SK-N-SH treated with all-trans-retinoic acid at 6 μM for 48 hours (cell line): ENCODE data around the gene RFC2.

ENCODE experiments used
- ATAC-seq: fragments of 200-7000 bp; cut with Tn5 transposase; 3 replicates; pipeline ENCODE4 v1.9.1; 2020; ENCODE audit warnings: mild to moderate bottlenecking, moderate library complexity
- ARNTL ChIP-seq: fragments of 450-650 bp; formaldehyde crosslinking; IDR thresholded peaks from 2 replicates; pipeline ENCODE4 v1.5.0; 2020; ENCODE audit warnings: low read depth, mild to moderate bottlenecking, moderate library complexity, borderline replicate concordance
- BACH2 ChIP-seq: fragments of 250-450 bp; sonication (Bioruptor Pico); IDR thresholded peaks from 2 replicates; pipeline ENCODE4 v1.9.0; 2021; ENCODE audit warnings: mild to moderate bottlenecking, borderline replicate concordance
- CREB5 ChIP-seq: fragments of 250-450 bp; sonication (Bioruptor Pico); IDR thresholded peaks from 2 replicates; pipeline ENCODE4 v1.5.1; 2020; ENCODE audit warnings: low read depth, mild to moderate bottlenecking, moderate library complexity
- CSDC2 ChIP-seq: fragments of 250-450 bp; sonication (Bioruptor Pico); IDR thresholded peaks from 2 replicates; pipeline ENCODE4 v1.5.0; 2020; ENCODE audit warnings: mild to moderate bottlenecking, moderate library complexity
- CSRNP3 ChIP-seq: fragments of 250-450 bp; sonication (Bioruptor Pico); IDR thresholded peaks from 2 replicates; pipeline ENCODE4 v1.5.1; 2021; ENCODE audit warnings: mild to moderate bottlenecking, moderate library complexity
- ESRRG ChIP-seq: fragments of 250-450 bp; sonication (Bioruptor Pico); IDR thresholded peaks from 2 replicates; pipeline ENCODE4 v1.6.1; 2021; ENCODE audit warnings: mild to moderate bottlenecking
- ISL1 ChIP-seq: fragments of 250-450 bp; sonication (Bioruptor Pico); IDR thresholded peaks from 2 replicates; pipeline ENCODE4 v2.1.2; 2022; ENCODE audit warnings: mild to moderate bottlenecking, moderate library complexity
- OSR1 ChIP-seq: fragments of 250-450 bp; sonication (Bioruptor Pico); IDR thresholded peaks from 2 replicates; pipeline ENCODE4 v1.8.0; 2022; ENCODE audit warnings: moderate library complexity, mild to moderate bottlenecking, inconsistent platforms
- PATZ1 ChIP-seq: fragments of 250-450 bp; sonication (Bioruptor Pico); IDR thresholded peaks from 2 replicates; pipeline ENCODE4 v1.8.0; 2020; ENCODE audit warnings: mild to moderate bottlenecking, moderate library complexity, borderline replicate concordance
- POU6F1 ChIP-seq: fragments of 250-450 bp; sonication (Bioruptor Pico); IDR thresholded peaks from 2 replicates; pipeline ENCODE4 v1.8.0; 2021; ENCODE audit warnings: low read depth, mild to moderate bottlenecking, moderate library complexity, borderline replicate concordance
- PPARA ChIP-seq: fragments of 250-450 bp; sonication (Bioruptor Pico); IDR thresholded peaks from 2 replicates; pipeline ENCODE4 v1.5.0; 2020; ENCODE audit warnings: mild to moderate bottlenecking, borderline replicate concordance
- RARB ChIP-seq: fragments of 250-450 bp; sonication (Bioruptor Pico); IDR thresholded peaks from 2 replicates; pipeline ENCODE4 v1.8.0; 2021; ENCODE audit warnings: mild to moderate bottlenecking, moderate library complexity
- SNAI2 ChIP-seq: fragments of 250-450 bp; sonication (Bioruptor Pico); IDR thresholded peaks from 2 replicates; pipeline ENCODE4 v1.5.0; 2020; ENCODE audit warnings: mild to moderate bottlenecking, moderate library complexity
- ZFP3 ChIP-seq: fragments of 250-450 bp; sonication (Bioruptor Pico); IDR thresholded peaks from 2 replicates; pipeline ENCODE4 v1.5.0; 2020; ENCODE audit warnings: mild to moderate bottlenecking, moderate library complexity
- ZFP30 ChIP-seq: fragments of 450-650 bp; formaldehyde crosslinking; IDR thresholded peaks from 2 replicates; pipeline ENCODE4 v1.5.0; 2022; ENCODE audit warnings: mild to moderate bottlenecking, moderate library complexity
- ZNF565 ChIP-seq: fragments of 450-650 bp; formaldehyde crosslinking; conservative IDR thresholded peaks from 2 replicates; pipeline ENCODE4 v1.5.0; 2020; ENCODE audit warnings: low read depth, mild to moderate bottlenecking, moderate library complexity
- ZNF70 ChIP-seq: fragments of 450-650 bp; formaldehyde crosslinking; IDR thresholded peaks from 2 replicates; pipeline ENCODE4 v1.5.0; 2020; ENCODE audit warnings: mild to moderate bottlenecking, moderate library complexity
- ZNF8 ChIP-seq: fragments of 450-650 bp; formaldehyde crosslinking; IDR thresholded peaks from 2 replicates; pipeline ENCODE4 v1.5.0; 2020; ENCODE audit warnings: mild to moderate bottlenecking, moderate library complexity

The RFC2 gene

GRCh38 chr7:74269757-74270277 is 15.6 kb upstream of the RFC2 start (continued):
- TF ChIP-seq CREB5 (no peak), ARNTL (no peak), ZNF565 (CRISPR knock-in tag) (no peak), POU6F1 (CRISPR knock-in tag) (no peak), SNAI2 (CRISPR knock-in tag) (no peak), ZNF8 (CRISPR knock-in tag) (no peak)

GRCh38 chr7:74267756-74268565 is 13.8 kb upstream of the RFC2 start:
- no peak for ATAC-seq
- TF ChIP-seq ARNTL = no peak
- TF ChIP-seq PATZ1 (CRISPR knock-in tag) = no peak
- no peak for TF ChIP-seq ZFP3
- no peak for TF ChIP-seq ZFP30
- TF ChIP-seq POU6F1 (CRISPR knock-in tag) = no peak
- no peak for TF ChIP-seq ISL1 (CRISPR knock-in tag)
- TF ChIP-seq CSRNP3 (CRISPR knock-in tag) = no peak
- no peak for TF ChIP-seq CREB5
- TF ChIP-seq RARB (CRISPR knock-in tag) = no peak

GRCh38 chr7:74266191-74266963 is 12.2 kb upstream of the RFC2 start:
- no peak for ATAC-seq
- TF ChIP-seq CSRNP3 (CRISPR knock-in tag) (no peak), PATZ1 (CRISPR knock-in tag) (no peak), BACH2 (CRISPR knock-in tag) (no peak), ZFP30 (no peak), OSR1 (CRISPR knock-in tag) (no peak), POU6F1 (CRISPR knock-in tag) (no peak), CREB5 (no peak), PPARA (CRISPR knock-in tag) (no peak), ISL1 (CRISPR knock-in tag) (no peak), CSDC2 (CRISPR knock-in tag) (no peak), ZNF70 (CRISPR knock-in tag) (no peak), ESRRG (CRISPR knock-in tag) (no peak)
